Endodermal cell (in vitro differentiated cells): Measurements from ENCODE around the gene LRCH4. TPM values are rescaled to one million over a fixed set of nuclear protein-coding genes. Genes with fewer than 3 reads are reported as not detected.

Experiments
- DNase-seq: peaks from one replicate; pipeline ENCODE4 v3.0.0-alpha.2; 2017
- H3K27ac ChIP-seq: 2 replicates; pipeline ENCODE4 v1.5.1; 2013; ENCODE audit warnings: mild to moderate bottlenecking, low read depth, low read length, moderate library complexity
- H3K27me3 ChIP-seq: 2 replicates; pipeline ENCODE4 v1.6.1; 2013; ENCODE audit warnings: mild to moderate bottlenecking, low read length, moderate library complexity; ENCODE audit not compliant: insufficient read depth, control insufficient read depth, poor library complexity, severe bottlenecking
- H3K36me3 ChIP-seq: 2 replicates; pipeline ENCODE4 v1.7.0; 2013; ENCODE audit warnings: mild to moderate bottlenecking, low read length, moderate library complexity; ENCODE audit not compliant: control insufficient read depth, insufficient read depth
- H3K4me1 ChIP-seq: one replicate; pipeline ENCODE4 v1.7.0; 2013; ENCODE audit warnings: low read length; ENCODE audit not compliant: control insufficient read depth, insufficient read depth
- H3K4me3 ChIP-seq: 2 replicates; pipeline ENCODE4 v1.5.1; 2013; ENCODE audit warnings: mild to moderate bottlenecking, low read length, moderate library complexity
- H3K9ac ChIP-seq: 2 replicates; pipeline ENCODE4 v1.6.1; 2013; ENCODE audit warnings: mild to moderate bottlenecking, low read length, moderate library complexity; ENCODE audit not compliant: poor library complexity, severe bottlenecking; ENCODE audit errors: extremely low read depth
- H3K9me3 ChIP-seq: 2 replicates; pipeline ENCODE4 v1.6.1; 2013; ENCODE audit warnings: mild to moderate bottlenecking, low read length, moderate library complexity; ENCODE audit not compliant: control insufficient read depth
- H3K27ac Mint-ChIP-seq: 2 replicates; pipeline ENCODE4 v1.8.0; 2020; ENCODE audit warnings: mixed read lengths
- H3K27me3 Mint-ChIP-seq: 2 replicates; pipeline ENCODE4 v1.8.0; 2021; ENCODE audit warnings: mild to moderate bottlenecking, mixed read lengths; ENCODE audit not compliant: insufficient read depth
- H3K36me3 Mint-ChIP-seq: 2 replicates; pipeline ENCODE4 v1.8.0; 2020; ENCODE audit warnings: low read depth, mixed read lengths
- H3K4me1 Mint-ChIP-seq: 2 replicates; pipeline ENCODE4 v1.8.0; 2020; ENCODE audit warnings: mixed read lengths
- H3K4me3 Mint-ChIP-seq: 2 replicates; pipeline ENCODE4 v1.8.0; 2020; ENCODE audit warnings: mild to moderate bottlenecking, moderate library complexity, mixed read lengths
- H3K9me3 Mint-ChIP-seq: 2 replicates; pipeline ENCODE4 v1.8.0; 2020; ENCODE audit warnings: mild to moderate bottlenecking, mixed read lengths
- CTCF ChIP-seq: fragments of 200-600 bp; sonication (generic); conservative IDR thresholded peaks from 2 replicates; pipeline ENCODE4 v1.5.0; 2021; ENCODE audit warnings: antibody characterized with exemption, mild to moderate bottlenecking
- WGBS, 2 experiments: methylation state at CpG; one replicate each; pipeline versions ENCODE4 v1.1.5 to v1.1.7; 2013; ENCODE audit warnings: missing lambda C conversion rate in 2 of 2, mixed read lengths in 1 of 2; ENCODE audit not compliant: insufficient coverage in 1 of 2, insufficient read length in 1 of 2; 5-methylcytosine and 5-hydroxymethylcytosine counted together
- total RNA-seq, 2 donors: library from RNA; stranded (reverse); fragmentation: NEBNext Ultra II Directional in 1 of 2; extraction: Animal tissue kit (Norgen Biotek cat#: 25700) in 1 of 2; gene quantifications; 2 replicates in 1 of 2; 3 replicates in 1 of 2; pipeline ENCODE4 v1.2.1, GENCODE V29; 2021

LRCH4 gene
- total RNA-seq, 2 donors from 2014 or later: 49.4 to 56.0 TPM

GRCh38 chr7:100584054-100584682 lies 1.8 kb downstream of the LRCH4 start:
- no peaks in the 10 kb centered on the region for H3K9me3 ChIP-seq
- Mint-ChIP-seq H3K27me3 (no peaks in the 10 kb centered on the region), H3K36me3 (peaks cover 6% of the 10 kb centered on the region), H3K9me3 (no peaks in the 10 kb centered on the region), H3K27ac (peak overlapping the region; percentile 96), H3K4me1 (peaks cover 25% of the 10 kb centered on the region), H3K4me3 (peak overlapping the region; percentile 89)
- H3K9ac ChIP-seq: peak overlapping the region; percentile 87
- H3K4me1 ChIP-seq: peaks cover 9% of the 10 kb centered on the region
- no peak for TF ChIP-seq CTCF
- H3K27ac ChIP-seq: no peak overlapping the region
- H3K4me3 ChIP-seq: peak overlapping the region; percentile 94
- peaks cover 34% of the 10 kb centered on the region for H3K36me3 ChIP-seq
- H3K27me3 ChIP-seq: no peaks in the 10 kb centered on the region
- 56 to 77% methylated on average over 6 to 14 of the region's 15 CpGs for WGBS, 2 experiments
- DNase-seq: peak; percentile 50

- Mint-ChIP-seq H3K27me3 (no peaks in the 10 kb centered on the region), H3K9me3 (no peaks in the 10 kb centered on the region)
- peak overlapping the region; percentile 29 for H3K4me3 ChIP-seq
These were observed 2.5 kb downstream of the LRCH4 start for GRCh38 chr7:100583132-100584053.

GRCh38 chr7:100582650-100583049 lies 3.3 kb downstream of the LRCH4 start:
- Histone ChIP-seq H3K36me3 (peaks cover 36% of the 10 kb centered on the region), H3K4me3 (no peak overlapping the region), H3K9ac (no peak overlapping the region), H3K27ac (no peak overlapping the region), H3K9me3 (no peaks in the 10 kb centered on the region), H3K27me3 (no peaks in the 10 kb centered on the region), H3K4me1 (peaks cover 9% of the 10 kb centered on the region)
- 93 to 98% methylated on average over 6 to 11 of the region's 11 CpGs for WGBS, 2 experiments
- TF ChIP-seq CTCF: no peak
- no peaks in the 10 kb centered on the region for H3K9me3 Mint-ChIP-seq
- H3K27me3 Mint-ChIP-seq: no peaks in the 10 kb centered on the region
- peak; percentile 31 for DNase-seq
- peaks cover 19% of the 10 kb centered on the region for H3K4me1 Mint-ChIP-seq
- no peak overlapping the region for H3K4me3 Mint-ChIP-seq
- H3K36me3 Mint-ChIP-seq: peaks cover 12% of the 10 kb centered on the region
- H3K27ac Mint-ChIP-seq: no peak overlapping the region

More at GRCh38 chr7:100583132-100584053, 2.5 kb downstream of the LRCH4 start:
- WGBS, 2 experiments: 73 to 79% methylated on average over 7 to 23 of the region's 23 CpGs
- peaks cover 20% of the 10 kb centered on the region for H3K4me1 Mint-ChIP-seq
- H3K27ac ChIP-seq: no peak overlapping the region
- peak; percentile 67 for DNase-seq
- peaks cover 34% of the 10 kb centered on the region for H3K36me3 ChIP-seq
- peak overlapping the region; percentile 89 for H3K4me3 Mint-ChIP-seq
- peak overlapping the region; percentile 77 for H3K27ac Mint-ChIP-seq
- H3K27me3 ChIP-seq: no peaks in the 10 kb centered on the region
- H3K9ac ChIP-seq: no peak overlapping the region
- peaks cover 9% of the 10 kb centered on the region for H3K4me1 ChIP-seq
- TF ChIP-seq CTCF: no peak
- peaks cover 12% of the 10 kb centered on the region for H3K36me3 Mint-ChIP-seq
- no peaks in the 10 kb centered on the region for H3K9me3 ChIP-seq
